SK-N-SH (cell line): Measurements from ENCODE around the gene LSM14B.

ENCODE experiments used
- CTCF ChIP-seq: fragments of 200-600 bp; sonication (generic); IDR thresholded peaks from 2 replicates; pipeline ENCODE4 v1.6.1; 2017; ENCODE audit warnings: antibody characterized with exemption, mild to moderate bottlenecking, moderate library complexity
- EZH2phosphoT487 ChIP-seq: fragments of 200-600 bp; sonication (generic); IDR thresholded peaks from 2 replicates; pipeline ENCODE4 v1.6.1; 2017; ENCODE audit warnings: low read depth, mixed run types, mild to moderate bottlenecking, antibody characterized with exemption, moderate library complexity, borderline replicate concordance
- FOSL2 ChIP-seq: IDR thresholded peaks from 2 replicates; pipeline ENCODE4 v1.4.0; 2012; ENCODE audit warnings: low read depth, mild to moderate bottlenecking, moderate library complexity, borderline replicate concordance
- JUND ChIP-seq: IDR thresholded peaks from 2 replicates; pipeline ENCODE4 v1.4.0; 2012

DNA sequence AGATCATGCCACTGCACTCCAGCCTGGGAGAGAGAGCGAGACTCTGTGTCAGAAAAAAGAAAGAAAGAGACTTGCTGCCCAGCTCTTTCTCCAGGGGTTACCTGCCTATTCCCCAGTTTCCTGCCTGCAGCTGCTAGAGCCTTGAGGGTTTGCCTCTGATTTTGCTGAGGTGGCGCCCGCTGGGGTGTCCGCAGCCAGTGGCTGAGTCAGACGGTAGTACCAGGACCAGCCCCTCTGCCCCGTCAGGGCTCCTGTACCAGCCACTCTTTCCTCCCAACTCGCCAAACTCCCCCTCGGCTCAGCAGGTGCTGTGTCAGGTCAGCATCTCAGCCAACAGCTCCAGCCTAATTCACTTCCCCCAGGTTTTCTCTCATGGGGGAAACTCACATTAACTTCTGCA, 7.4 kb upstream of the LSM14B start:
- TF ChIP-seq FOSL2 (no peak), EZH2phosphoT487 (no peak), CTCF (no peak), JUND (no peak)
